Neural crest cell (in vitro differentiated cells): ENCODE data around the gene PARVA. TPM values are rescaled to one million over a fixed set of nuclear protein-coding genes. Genes with fewer than 3 reads are reported as not detected.

Experiments
- DNase-seq: peaks from one replicate; pipeline ENCODE4 v3.0.0; 2021; ENCODE audit warnings: low read depth, mixed read lengths, low spot score
- H3K27ac Mint-ChIP-seq: one replicate; pipeline ENCODE4 v1.8.0; 2021; ENCODE audit warnings: mild to moderate bottlenecking, mixed read lengths; ENCODE audit not compliant: unreplicated experiment
- H3K27me3 Mint-ChIP-seq: 2 replicates; pipeline ENCODE4 v1.8.0; 2021; ENCODE audit warnings: low read depth, mild to moderate bottlenecking, mixed read lengths
- H3K36me3 Mint-ChIP-seq: 2 replicates; pipeline ENCODE4 v1.8.0; 2021; ENCODE audit warnings: low read depth, mild to moderate bottlenecking, mixed read lengths
- H3K4me1 Mint-ChIP-seq: 2 replicates; pipeline ENCODE4 v1.8.0; 2021; ENCODE audit warnings: mixed read lengths
- H3K4me3 Mint-ChIP-seq: one replicate; pipeline ENCODE4 v1.8.0; 2021; ENCODE audit warnings: mild to moderate bottlenecking, mixed read lengths
- H3K9me3 Mint-ChIP-seq: 2 replicates; pipeline ENCODE4 v1.8.0; 2021; ENCODE audit warnings: mixed read lengths
- CTCF ChIP-seq: fragments of 200-600 bp; sonication (generic); conservative IDR thresholded peaks from 2 replicates; pipeline ENCODE4 v1.5.0; 2021; ENCODE audit warnings: antibody characterized with exemption, mild to moderate bottlenecking
- total RNA-seq: library from RNA; stranded (reverse); gene quantifications from 2 replicates; pipeline ENCODE4 v1.2.1, GENCODE V29; 2021

PARVA gene
- total RNA-seq, 1 donor from 2014 or later = 36.2 TPM

GRCh38 chr11:12565406-12565805 lies 188.0 kb downstream of the PARVA start:
- Mint-ChIP-seq H3K4me1 (no peaks in the 10 kb centered on the region), H3K27me3 (no peaks in the 10 kb centered on the region), H3K4me3 (no peak overlapping the region), H3K27ac (no peak overlapping the region), H3K36me3 (no peaks in the 10 kb centered on the region), H3K9me3 (peaks cover 3% of the 10 kb centered on the region)
- DNase-seq = no peak
- no peak for TF ChIP-seq CTCF

GRCh38 chr11:12567746-12568460 lies 190.5 kb downstream of the PARVA start:
- Mint-ChIP-seq H3K27ac (no peak overlapping the region), H3K4me1 (no peaks in the 10 kb centered on the region), H3K9me3 (peaks cover 6% of the 10 kb centered on the region), H3K4me3 (no peak overlapping the region), H3K36me3 (no peaks in the 10 kb centered on the region), H3K27me3 (no peaks in the 10 kb centered on the region)
- DNase-seq = no peak
- TF ChIP-seq CTCF = no peak

GRCh38 chr11:12569499-12570425 lies 192.4 kb downstream of the PARVA start:
- Mint-ChIP-seq H3K4me3 (no peak overlapping the region), H3K4me1 (no peaks in the 10 kb centered on the region), H3K27me3 (peaks cover 6% of the 10 kb centered on the region), H3K9me3 (peaks cover 6% of the 10 kb centered on the region), H3K36me3 (no peaks in the 10 kb centered on the region), H3K27ac (no peak overlapping the region)
- no peak for TF ChIP-seq CTCF
- no peak for DNase-seq

- no peak for DNase-seq
- no peak overlapping the region for H3K27ac Mint-ChIP-seq
- no peaks in the 10 kb centered on the region for H3K4me1 Mint-ChIP-seq
Measured at GRCh38 chr11:12573707-12574485, 196.5 kb downstream of the PARVA start.

More at GRCh38 chr11:12573707-12574485, 196.5 kb downstream of the PARVA start:
- Mint-ChIP-seq H3K9me3 (peaks cover 2% of the 10 kb centered on the region), H3K4me3 (no peak overlapping the region), H3K36me3 (no peaks in the 10 kb centered on the region), H3K27me3 (peaks cover 6% of the 10 kb centered on the region)
- TF ChIP-seq CTCF = no peak
